HG03378 (cell line): ENCODE results near the gene FBXO42.

ENCODE experiments used
- ATAC-seq: cut with Tn5 transposase; IDR thresholded peaks from one replicate; pipeline ENCODE4 v1.9.1; 2021; ENCODE audit warnings: mild to moderate bottlenecking, moderate library complexity; ENCODE audit not compliant: unreplicated experiment

The FBXO42 gene

GRCh38 chr1:16244650-16245285, 107.5 kb downstream of the FBXO42 start:
- ATAC-seq: no peak

GRCh38 chr1:16243936-16244649, 108.2 kb downstream of the FBXO42 start:
- no peak for ATAC-seq

- ATAC-seq: no peak
Measured at GRCh38 chr1:16243215-16243610, 109.1 kb downstream of the FBXO42 start.

GRCh38 chr1:16242556-16243214, 109.6 kb downstream of the FBXO42 start:
- no peak for ATAC-seq

- no peak for ATAC-seq
Measured at GRCh38 chr1:16241221-16241708, 111.0 kb downstream of the FBXO42 start.

GRCh38 chr1:16239972-16240491, 112.2 kb downstream of the FBXO42 start:
- ATAC-seq: no peak

- ATAC-seq: no peak
Measured at GRCh38 chr1:16237343-16237830, 114.9 kb downstream of the FBXO42 start.

- ATAC-seq: peak; percentile 53
Measured at GRCh38 chr1:16236511-16237342, 115.6 kb downstream of the FBXO42 start, which contains the start of gene CPLANE2. CPLANE2 (minus strand) TSS chr1:16237183; CDS start chr1:16236742, 441 bp downstream.

- ATAC-seq: peak; percentile 54
Measured at GRCh38 chr1:16235944-16236510, 116.3 kb downstream of the FBXO42 start.

GRCh38 chr1:16235347-16235746, 116.9 kb downstream of the FBXO42 start:
- ATAC-seq: no peak

- no peak for ATAC-seq
Measured at GRCh38 chr1:16233431-16233830, 118.8 kb downstream of the FBXO42 start.

GRCh38 chr1:16232316-16232710, 120.0 kb downstream of the FBXO42 start:
- ATAC-seq: no peak

- ATAC-seq: no peak
Measured at GRCh38 chr1:16231331-16232315, 120.7 kb downstream of the FBXO42 start.

GRCh38 chr1:16230744-16231143, 121.5 kb downstream of the FBXO42 start:
- no peak for ATAC-seq

GRCh38 chr1:16229976-16230740, 122.1 kb downstream of the FBXO42 start:
- ATAC-seq: no peak

- ATAC-seq: no peak
Measured at GRCh38 chr1:16226490-16227179, 125.6 kb downstream of the FBXO42 start.

- no peak for ATAC-seq
Measured at GRCh38 chr1:16226129-16226489, 126.2 kb downstream of the FBXO42 start.

GRCh38 chr1:16224472-16224871, 127.8 kb downstream of the FBXO42 start:
- no peak for ATAC-seq
